ENCODE measurements around the gene EFHC1. TPM values are rescaled to one million over a fixed set of nuclear protein-coding genes. Genes with fewer than 3 reads are reported as not detected.

Gene EFHC1
- total RNA-seq, 1 donor from 2014 or later: 59.8 TPM

DNA sequence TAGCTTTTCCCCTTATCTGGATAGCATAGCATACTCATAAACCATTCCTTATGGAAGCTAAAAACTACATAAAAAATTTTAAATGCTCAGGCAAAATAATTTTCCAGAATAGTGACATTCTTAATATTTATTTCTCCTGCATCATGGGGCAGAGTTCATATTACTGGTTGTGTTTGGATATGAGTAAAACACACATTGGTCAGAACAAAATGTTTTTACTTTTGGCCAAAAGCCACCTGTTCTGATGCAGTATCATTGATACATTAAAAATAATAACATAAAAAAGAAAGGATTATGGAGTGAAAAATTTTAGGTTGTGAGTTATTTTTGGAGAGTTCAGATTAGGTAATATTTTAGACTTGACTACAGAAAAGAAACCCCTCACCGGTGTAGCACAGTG is 123.1 kb downstream of the EFHC1 start:
- Histone ChIP-seq H3K27ac (no peak overlapping the region), H3K79me2 (ENCODE audit: low read depth) (peaks cover 37% of the 10 kb centered on the region), H3F3A (ENCODE audit: low read depth) (no peaks in the 10 kb centered on the region), H3K4me1 (peaks cover 3% of the 10 kb centered on the region), H3K27me3 (no peaks in the 10 kb centered on the region), H3K4me3 (no peak overlapping the region), H3K9ac (no peak overlapping the region), H3K36me3 (no peaks in the 10 kb centered on the region), H4K20me1 (ENCODE audit: low read depth) (peaks cover 22% of the 10 kb centered on the region), H2AFZ (replicated peaks) (no peak overlapping the region), H3K4me2 (no peak overlapping the region), H3K9me3 (ENCODE audit: low read depth) (no peaks in the 10 kb centered on the region)
- H3K36me3 Mint-ChIP-seq: peaks cover 11% of the 10 kb centered on the region
- no peak overlapping the region for H3K4me3 Mint-ChIP-seq
- no peaks in the 10 kb centered on the region for H3K9me3 Mint-ChIP-seq
- DNase-seq (ENCODE audit: low spot score): no peak
- no peak overlapping the region for H3K27ac Mint-ChIP-seq
- no peak for TF ChIP-seq EZH2phosphoT487 (IDR thresholded peaks at IDR 0.05)
- TF ChIP-seq, protein P1, sequence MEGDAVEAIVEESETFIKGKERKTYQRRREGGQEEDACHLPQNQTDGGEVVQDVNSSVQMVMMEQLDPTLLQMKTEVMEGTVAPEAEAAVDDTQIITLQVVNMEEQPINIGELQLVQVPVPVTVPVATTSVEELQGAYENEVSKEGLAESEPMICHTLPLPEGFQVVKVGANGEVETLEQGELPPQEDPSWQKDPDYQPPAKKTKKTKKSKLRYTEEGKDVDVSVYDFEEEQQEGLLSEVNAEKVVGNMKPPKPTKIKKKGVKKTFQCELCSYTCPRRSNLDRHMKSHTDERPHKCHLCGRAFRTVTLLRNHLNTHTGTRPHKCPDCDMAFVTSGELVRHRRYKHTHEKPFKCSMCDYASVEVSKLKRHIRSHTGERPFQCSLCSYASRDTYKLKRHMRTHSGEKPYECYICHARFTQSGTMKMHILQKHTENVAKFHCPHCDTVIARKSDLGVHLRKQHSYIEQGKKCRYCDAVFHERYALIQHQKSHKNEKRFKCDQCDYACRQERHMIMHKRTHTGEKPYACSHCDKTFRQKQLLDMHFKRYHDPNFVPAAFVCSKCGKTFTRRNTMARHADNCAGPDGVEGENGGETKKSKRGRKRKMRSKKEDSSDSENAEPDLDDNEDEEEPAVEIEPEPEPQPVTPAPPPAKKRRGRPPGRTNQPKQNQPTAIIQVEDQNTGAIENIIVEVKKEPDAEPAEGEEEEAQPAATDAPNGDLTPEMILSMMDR (IDR thresholded peaks at IDR 0.05): no peak
- TF ChIP-seq EZH2 (IDR thresholded peaks at IDR 0.05): no peak
- H3K27me3 Mint-ChIP-seq (ENCODE audit: insufficient read depth, low read depth): peaks cover 1% of the 10 kb centered on the region
- peaks cover 58% of the 10 kb centered on the region for H3K4me1 Mint-ChIP-seq

DNA sequence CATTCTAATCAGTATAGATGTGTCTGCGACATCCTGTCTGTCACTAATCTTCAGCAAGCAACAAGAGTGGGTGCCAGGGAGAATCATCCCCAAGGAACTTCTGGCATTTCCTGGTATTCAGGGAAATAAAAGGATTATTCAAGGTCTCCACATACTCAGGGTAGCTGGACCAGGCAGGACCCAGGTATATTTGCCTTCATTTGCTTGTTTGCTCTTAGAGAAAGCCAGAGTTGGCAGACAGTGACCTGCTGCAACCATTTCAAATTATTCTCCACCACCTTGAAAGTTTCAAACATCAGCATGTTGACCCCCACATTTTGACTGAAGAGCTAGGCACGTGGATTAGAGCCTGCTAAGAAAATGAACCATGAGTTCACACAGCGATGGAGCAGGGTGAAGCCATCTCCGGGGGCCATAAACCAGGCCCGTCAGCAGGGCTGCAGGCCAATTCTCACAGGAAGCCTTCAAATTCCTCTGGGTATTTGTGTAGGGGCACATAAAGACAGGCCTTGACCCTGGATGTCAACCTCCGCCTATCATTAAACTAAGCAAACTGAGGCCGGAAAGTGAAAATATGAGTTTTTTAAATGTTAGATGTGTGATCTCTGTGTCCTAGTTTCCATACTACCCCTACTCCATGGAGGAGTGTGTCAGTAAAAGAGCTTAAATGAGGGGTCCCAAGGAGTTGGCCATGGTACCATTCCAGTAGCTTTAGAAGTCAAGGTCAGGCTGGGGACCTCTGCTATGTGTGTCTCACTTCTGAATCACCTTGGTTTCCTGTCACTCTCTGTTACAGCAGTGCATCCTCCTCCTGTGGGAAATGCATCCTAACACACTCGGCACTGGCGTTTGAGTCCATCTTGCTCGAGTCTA is 123.8 kb downstream of the EFHC1 start:
- no peak for DNase-seq (ENCODE audit: low spot score)
- peaks cover 3% of the 10 kb centered on the region for H3K4me1 ChIP-seq
- no peak overlapping the region for H3K27ac ChIP-seq
- H3K79me2 ChIP-seq (ENCODE audit: low read depth): peaks cover 44% of the 10 kb centered on the region
- no peak overlapping the region for H2AFZ ChIP-seq (replicated peaks)
- peaks cover 60% of the 10 kb centered on the region for H3K4me1 Mint-ChIP-seq
- peaks cover 22% of the 10 kb centered on the region for H4K20me1 ChIP-seq (ENCODE audit: low read depth)
- no peaks in the 10 kb centered on the region for H3K9me3 ChIP-seq (ENCODE audit: low read depth)
- H3K36me3 ChIP-seq: no peaks in the 10 kb centered on the region
- no peak overlapping the region for H3K4me3 ChIP-seq
- H3F3A ChIP-seq (ENCODE audit: low read depth): no peaks in the 10 kb centered on the region
- H3K4me2 ChIP-seq: no peak overlapping the region
- H3K27me3 Mint-ChIP-seq (ENCODE audit: insufficient read depth, low read depth): no peaks in the 10 kb centered on the region
- no peak overlapping the region for H3K9ac ChIP-seq
- TF ChIP-seq, protein P1 (IDR thresholded peaks at IDR 0.05): no peak
- no peak for TF ChIP-seq EZH2phosphoT487 (IDR thresholded peaks at IDR 0.05)
- TF ChIP-seq EZH2 (IDR thresholded peaks at IDR 0.05): no peak
- H3K9me3 Mint-ChIP-seq: no peaks in the 10 kb centered on the region
- no peaks in the 10 kb centered on the region for H3K27me3 ChIP-seq
- H3K36me3 Mint-ChIP-seq: peaks cover 12% of the 10 kb centered on the region
- no peak overlapping the region for H3K4me3 Mint-ChIP-seq
- peak overlapping the region; percentile 21 for H3K27ac Mint-ChIP-seq

DNA sequence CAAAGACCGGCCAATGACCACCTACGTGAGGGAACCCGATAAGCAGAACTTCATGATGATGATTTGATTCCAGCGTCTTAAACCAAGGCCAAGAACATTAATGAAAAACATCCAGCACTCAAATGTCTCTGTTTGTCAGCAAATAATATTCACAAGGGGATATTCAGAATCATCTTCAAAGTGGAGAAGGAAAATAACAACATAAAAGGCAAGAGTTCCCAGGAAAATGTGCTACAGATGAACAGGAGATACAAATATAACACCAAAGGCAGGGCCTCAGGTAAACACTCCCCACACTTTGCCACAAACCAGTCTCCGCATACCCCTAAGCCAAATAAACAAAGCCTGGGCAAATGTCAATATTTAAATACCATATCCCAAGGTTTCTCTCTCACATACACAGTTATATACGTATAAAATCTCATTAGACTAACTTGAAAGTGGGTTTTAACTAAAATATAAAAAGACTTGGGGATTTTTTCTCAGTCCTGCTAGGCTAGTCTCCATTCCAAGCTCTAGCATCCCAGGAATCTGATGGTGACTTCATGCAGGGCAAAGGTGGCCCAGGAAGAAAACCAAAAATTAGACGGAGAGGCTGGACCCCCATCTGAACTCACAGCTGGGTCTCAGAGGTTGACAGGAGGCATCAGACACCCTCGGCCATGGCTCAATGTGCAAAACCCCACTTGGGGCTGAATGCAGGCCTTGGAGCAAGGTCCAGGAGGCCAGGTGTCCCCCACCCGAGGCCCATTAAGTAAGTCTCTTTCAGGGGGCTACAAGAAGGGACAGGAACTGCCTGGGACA is 124.7 kb downstream of the EFHC1 start:
- no peak for DNase-seq (ENCODE audit: low spot score)
- H4K20me1 ChIP-seq (ENCODE audit: low read depth): peaks cover 22% of the 10 kb centered on the region
- no peaks in the 10 kb centered on the region for H3K36me3 ChIP-seq
- H3K79me2 ChIP-seq (ENCODE audit: low read depth): peaks cover 51% of the 10 kb centered on the region
- no peak overlapping the region for H3K4me3 Mint-ChIP-seq
- H3K27ac Mint-ChIP-seq: no peak overlapping the region
- no peaks in the 10 kb centered on the region for H3F3A ChIP-seq (ENCODE audit: low read depth)
- no peak overlapping the region for H3K4me3 ChIP-seq
- no peaks in the 10 kb centered on the region for H3K9me3 Mint-ChIP-seq
- peaks cover 62% of the 10 kb centered on the region for H3K4me1 Mint-ChIP-seq
- H2AFZ ChIP-seq (replicated peaks): no peak overlapping the region
- H3K9me3 ChIP-seq (ENCODE audit: low read depth): no peaks in the 10 kb centered on the region
- no peak overlapping the region for H3K4me2 ChIP-seq
- no peaks in the 10 kb centered on the region for H3K27me3 Mint-ChIP-seq (ENCODE audit: insufficient read depth, low read depth)
- peaks cover 15% of the 10 kb centered on the region for H3K36me3 Mint-ChIP-seq
- no peak for TF ChIP-seq EZH2 (IDR thresholded peaks at IDR 0.05)
- no peak for TF ChIP-seq EZH2phosphoT487 (IDR thresholded peaks at IDR 0.05)
- H3K4me1 ChIP-seq: peaks cover 3% of the 10 kb centered on the region
- H3K9ac ChIP-seq: no peak overlapping the region
- H3K27ac ChIP-seq: no peak overlapping the region
- H3K27me3 ChIP-seq: no peaks in the 10 kb centered on the region

All from neural progenitor cell (in vitro differentiated cells).